ENCODE measurements around the gene ABRAXAS1. TPM values are rescaled to one million over a fixed set of nuclear protein-coding genes. Genes with fewer than 3 reads are reported as not detected.

The ABRAXAS1 gene
- total RNA-seq, 1 experiment from 2014 or later: 5.4 TPM

DNA sequence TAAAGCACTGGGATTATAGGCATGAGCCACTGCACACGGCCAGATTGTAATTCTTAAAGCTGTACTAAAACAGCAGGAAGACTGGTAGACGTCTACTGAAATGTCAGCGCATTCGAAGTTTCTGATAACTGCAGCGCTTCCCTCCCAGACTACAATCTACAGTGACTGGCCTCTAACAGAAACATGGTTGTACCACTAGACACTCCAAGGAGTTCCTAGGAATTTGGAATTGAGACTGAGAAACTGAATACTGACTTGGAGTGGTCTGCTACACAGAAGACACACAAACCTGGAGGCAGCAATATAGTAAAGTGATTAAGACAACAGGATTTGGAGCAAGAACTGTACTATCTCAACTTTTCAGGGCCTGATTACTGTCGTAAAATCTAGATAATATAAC, 30.2 kb downstream of the ABRAXAS1 start:
- no peak for DNase-seq (ENCODE audit: low read depth)

DNA sequence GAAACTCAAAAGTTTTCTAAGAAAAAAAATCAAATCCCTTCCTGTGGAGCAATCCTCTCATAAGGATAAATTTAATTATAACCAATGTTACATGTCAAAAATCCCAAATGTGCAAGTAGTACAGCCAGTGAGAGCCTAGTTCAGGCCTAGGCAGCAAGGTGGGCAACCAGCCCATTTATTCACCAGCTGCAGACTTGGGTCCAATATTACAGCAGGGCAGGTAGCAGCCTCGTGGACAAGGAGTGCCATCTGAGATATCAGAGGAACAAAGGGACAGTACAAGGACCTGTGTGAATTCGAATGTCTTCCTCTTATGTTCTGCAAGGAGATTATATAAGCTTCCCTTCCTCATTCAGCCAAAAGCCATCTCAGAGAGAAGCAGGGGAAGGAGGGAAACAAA, 35.9 kb downstream of the ABRAXAS1 start:
- no peak for DNase-seq (ENCODE audit: low read depth)

DNA sequence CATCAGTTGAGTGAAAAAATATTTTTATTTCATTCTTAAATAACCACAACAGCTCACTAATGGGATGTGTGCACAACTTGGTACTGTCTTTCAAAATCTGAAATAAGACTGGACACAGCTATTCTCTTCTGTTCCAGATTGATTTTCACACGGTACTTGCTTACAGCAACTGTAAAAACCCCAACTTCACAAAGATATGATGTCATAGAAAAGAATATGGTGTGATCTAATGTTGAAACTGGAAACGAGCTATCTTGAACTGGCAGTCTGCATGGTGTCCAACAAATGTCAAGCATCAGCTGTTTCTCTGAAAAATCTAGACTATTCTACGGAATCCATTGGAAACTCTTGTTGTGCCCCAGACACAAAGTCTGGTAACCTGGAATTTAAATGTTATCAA, 44.0 kb downstream of the ABRAXAS1 start:
- no peak for DNase-seq (ENCODE audit: low read depth)

DNA sequence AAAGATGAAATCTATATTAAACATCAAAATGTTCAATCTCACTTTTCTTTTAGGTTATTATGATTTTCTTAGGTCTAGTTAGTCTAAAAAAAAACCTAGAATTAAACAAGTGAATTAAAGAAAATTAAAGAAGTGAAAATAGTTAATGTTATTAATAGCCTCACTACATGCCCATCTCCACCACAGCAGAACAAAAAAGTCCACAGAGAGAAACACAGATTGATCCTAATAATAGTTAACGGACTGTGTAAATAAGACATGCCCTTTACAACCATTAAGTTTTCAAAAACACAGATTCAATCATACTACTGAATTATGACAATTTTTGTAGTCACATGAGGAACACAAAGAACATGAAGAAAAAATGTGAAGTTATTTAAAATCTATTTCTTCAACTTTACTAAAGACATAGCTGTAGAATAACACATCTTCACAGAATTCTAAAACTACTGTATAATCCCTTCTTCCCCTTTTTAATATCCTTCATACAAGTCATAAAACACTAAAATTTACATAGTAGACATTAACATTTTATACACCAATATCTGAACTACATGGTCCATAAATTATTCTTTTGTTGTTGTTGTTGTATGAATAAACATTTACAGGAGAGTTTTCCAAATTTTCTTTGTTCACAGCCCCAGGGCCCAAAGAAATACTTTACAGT, 44.6 kb downstream of the ABRAXAS1 start:
- DNase-seq (ENCODE audit: low read depth): no peak

DNA sequence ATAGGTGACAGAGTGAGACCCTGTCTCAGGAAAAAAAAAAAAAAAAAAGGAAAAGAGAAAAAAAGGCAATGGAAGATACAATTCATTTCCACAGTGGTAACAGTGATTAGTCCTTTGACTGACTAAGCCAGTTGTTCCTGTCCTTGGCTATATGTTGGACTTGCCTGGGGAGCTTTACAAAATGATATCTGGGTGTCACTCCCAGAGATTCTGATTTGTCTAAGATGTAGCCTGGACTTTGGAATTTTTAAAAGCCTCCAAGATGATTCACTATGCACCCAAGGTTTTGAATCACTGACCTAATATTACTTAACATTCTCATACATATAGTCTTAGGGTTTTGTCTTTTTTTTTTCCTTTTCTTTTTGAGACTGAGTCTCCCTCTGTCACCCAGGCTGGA, 46.2 kb downstream of the ABRAXAS1 start:
- DNase-seq (ENCODE audit: low read depth): no peak

DNA sequence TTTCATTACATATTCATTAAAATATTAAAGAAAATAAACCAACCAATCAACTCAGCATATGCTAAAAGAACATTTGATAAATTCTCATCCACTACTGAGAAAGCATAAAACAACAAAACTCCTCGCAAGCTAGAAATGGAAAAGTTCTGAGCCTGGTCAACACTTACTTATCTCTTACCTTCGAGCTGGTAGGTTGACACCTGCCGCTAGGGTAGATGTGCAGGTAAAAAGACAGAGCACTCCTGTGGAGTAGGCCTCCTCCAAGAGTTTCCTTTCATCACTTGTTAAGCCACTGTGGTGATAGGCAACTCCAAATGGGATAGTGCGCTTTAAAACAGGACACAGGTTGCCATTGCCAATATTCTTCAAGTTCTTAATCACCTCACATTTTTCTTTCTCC, 48.2 kb downstream of the ABRAXAS1 start:
- DNase-seq (ENCODE audit: low read depth): no peak

DNA sequence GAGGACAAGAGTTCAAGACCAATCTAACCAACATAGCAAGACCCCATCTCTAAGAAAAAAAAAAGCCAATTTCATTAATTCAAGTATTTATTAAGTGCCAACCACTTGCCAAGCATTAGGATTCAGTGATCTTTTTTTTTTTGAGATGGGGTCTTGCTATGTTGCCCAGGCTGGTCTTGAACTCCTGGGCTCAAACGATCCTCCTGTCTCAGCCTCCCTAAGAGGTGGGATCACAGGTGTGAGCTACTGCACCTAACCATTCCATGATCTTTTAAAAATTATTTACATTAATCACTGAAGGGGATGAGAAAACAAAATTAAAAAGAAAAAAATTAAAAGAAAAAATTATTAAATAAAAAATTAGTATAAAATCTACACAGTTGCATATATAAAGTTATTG, 53.7 kb downstream of the ABRAXAS1 start:
- DNase-seq (ENCODE audit: low read depth): no peak

DNA sequence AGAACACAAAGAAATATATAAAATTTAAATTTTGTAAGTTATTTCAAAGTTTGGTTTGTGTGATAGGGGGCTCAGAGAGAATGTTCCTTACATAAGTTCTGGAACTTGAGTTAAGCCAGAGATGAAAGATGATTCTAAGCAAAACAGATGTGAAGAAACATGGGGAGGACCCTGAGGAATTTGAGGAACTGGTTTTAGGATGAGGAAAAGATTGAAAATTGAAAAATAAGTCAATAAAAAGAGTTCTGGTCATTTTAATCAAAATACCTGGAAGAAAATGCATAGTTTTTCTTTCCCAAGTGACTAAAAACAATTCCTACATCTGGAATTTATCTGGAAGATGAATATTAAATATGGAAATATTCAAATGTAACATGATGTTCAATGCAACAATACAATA, 66.7 kb downstream of the ABRAXAS1 start:
- no peak for DNase-seq (ENCODE audit: low read depth)

DNA sequence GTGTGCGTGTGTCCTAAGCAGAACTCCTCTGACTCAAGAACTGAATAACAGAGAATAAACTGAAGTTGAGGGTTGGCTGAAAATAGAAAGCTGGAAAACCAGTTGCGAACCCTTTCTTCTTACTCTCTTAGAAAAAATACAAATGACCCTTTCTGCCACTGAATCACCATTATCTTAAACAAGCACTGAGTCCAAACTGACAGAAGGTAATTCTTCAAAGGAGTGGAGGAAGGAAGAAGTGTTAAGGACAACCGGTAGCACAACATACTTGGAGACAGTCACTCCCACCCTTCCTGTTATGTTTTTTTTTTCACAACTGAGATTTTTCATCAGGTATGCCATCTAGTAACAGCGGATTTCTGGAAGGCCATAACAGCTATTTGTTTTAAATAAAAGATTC, 67.3 kb downstream of the ABRAXAS1 start:
- DNase-seq (ENCODE audit: low read depth): no peak

DNA sequence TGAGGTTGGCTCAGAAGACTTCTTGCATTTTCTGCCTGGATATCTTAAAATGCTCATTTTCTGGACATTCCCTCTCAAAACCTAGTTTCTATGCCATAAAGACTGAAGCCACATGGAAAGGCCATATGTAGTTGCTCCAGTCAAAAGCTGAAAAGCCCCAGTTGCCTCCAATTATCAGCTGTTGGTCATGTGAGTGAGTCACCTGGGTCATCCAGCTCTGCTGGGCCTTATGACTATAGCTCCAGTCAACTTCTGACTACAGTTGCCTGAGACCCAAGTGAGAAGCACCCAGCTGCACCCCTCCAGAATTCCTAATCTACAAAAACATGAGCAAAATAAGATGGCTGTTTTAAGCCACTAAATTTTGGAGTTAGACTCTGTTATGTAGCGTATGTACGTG, 71.2 kb downstream of the ABRAXAS1 start:
- DNase-seq (ENCODE audit: low read depth): no peak

Other genes starting within 250 kb of the ABRAXAS1 start
- gene COQ2, start 200.3 kb downstream of the ABRAXAS1 start, total RNA-seq (2014; rRNA removed; shearing (Covaris generic)): 12.4 and 12.5 TPM in 2 replicates
- gene HPSE, start 150.3 kb downstream of the ABRAXAS1 start, total RNA-seq (2014; rRNA removed; shearing (Covaris generic)): 2.1 and 4.4 TPM in 2 replicates
- 6.0 and 6.2 TPM in 2 replicates for gene HELQ, start 29.3 kb downstream of the ABRAXAS1 start, total RNA-seq (2014; rRNA removed; shearing (Covaris generic))
- gene MRPS18C, start 29.0 kb downstream of the ABRAXAS1 start, total RNA-seq (2014; rRNA removed; shearing (Covaris generic)): 35.0 and 43.8 TPM in 2 replicates
- gene GPAT3, start 51.0 kb upstream of the ABRAXAS1 start, total RNA-seq (2014; rRNA removed; shearing (Covaris generic)): 29.7 and 31.3 TPM in 2 replicates

All from Daoy (cell line).